ENCODE results near the gene RTBDN. TPM values are rescaled to one million over a fixed set of nuclear protein-coding genes. Genes with fewer than 3 reads are reported as not detected.

The RTBDN gene
- total RNA-seq, 1 donor from 2014 or later: 1.6 TPM

- no peak for FAIRE-seq
These were observed 50.5 kb downstream of the RTBDN start for GRCh38 chr19:12783849-12784393.

GRCh38 chr19:12783291-12783848 lies 51.0 kb downstream of the RTBDN start:
- no peak for FAIRE-seq
- no peak for DNase-seq (ENCODE audit: low spot score in 2 of 2)

More at GRCh38 chr19:12783849-12784393, 50.5 kb downstream of the RTBDN start:
- no peak for DNase-seq (ENCODE audit: low spot score in 2 of 2)

GRCh38 chr19:12782424-12783290 lies 51.7 kb downstream of the RTBDN start:
- DNase-seq (ENCODE audit: low spot score in 2 of 2) (peak; percentile 81 to 85), FAIRE-seq (no peak)

- DNase-seq (ENCODE audit: low spot score in 2 of 2) (no peak), FAIRE-seq (no peak)
These were observed 52.3 kb downstream of the RTBDN start for GRCh38 chr19:12782174-12782423.

GRCh38 chr19:12779162-12779993 lies 55.0 kb downstream of the RTBDN start:
- FAIRE-seq: no peak

GRCh38 chr19:12778905-12779161 lies 55.5 kb downstream of the RTBDN start:
- no peak for DNase-seq (ENCODE audit: low spot score in 2 of 2)
- no peak for FAIRE-seq

More at GRCh38 chr19:12779162-12779993, 55.0 kb downstream of the RTBDN start:
- DNase-seq (ENCODE audit: low spot score in 2 of 2): no peak

- FAIRE-seq: no peak
- no peak for DNase-seq (ENCODE audit: low spot score in 2 of 2)
These were observed 56.1 kb downstream of the RTBDN start for GRCh38 chr19:12778017-12778904.

GRCh38 chr19:12777217-12778016 lies 57.0 kb downstream of the RTBDN start:
- DNase-seq (ENCODE audit: low spot score in 2 of 2) (peak; percentile 73 to 81), FAIRE-seq (no peak)

Small RNA genes within 50 kb of the gene (small RNA-seq; reads per million reads assigned to genes)
- not detected for gene MIR5684
- 0.10 reads per million for gene MIR6794

Other genes starting within 250 kb of the RTBDN start
- gene ZNF490, start 223.8 kb downstream of the RTBDN start, total RNA-seq: 9.4 TPM
- 25.3 TPM for gene ZNF791, start 223.7 kb downstream of the RTBDN start, total RNA-seq
- gene MAN2B1, start 167.8 kb downstream of the RTBDN start, total RNA-seq: 10.6 TPM
- gene WDR83, start 167.8 kb downstream of the RTBDN start, total RNA-seq: 9.0 TPM
- gene DHPS, start 152.7 kb downstream of the RTBDN start, total RNA-seq: 92.9 TPM
- gene GNG14, start 146.6 kb downstream of the RTBDN start, total RNA-seq: not detected
- gene FBXW9, start 137.9 kb downstream of the RTBDN start, total RNA-seq: 6.5 TPM
- gene TNPO2, start 110.6 kb downstream of the RTBDN start, total RNA-seq: 68.5 TPM
- gene TRIR, start 99.9 kb downstream of the RTBDN start, total RNA-seq: 216 TPM
- gene GET3, start 97.1 kb downstream of the RTBDN start, total RNA-seq: 85.2 TPM
- not detected for gene BEST2, start 82.8 kb downstream of the RTBDN start, total RNA-seq
- 14.3 TPM for gene HOOK2, start 59.0 kb downstream of the RTBDN start, total RNA-seq
- gene JUNB, start 43.1 kb downstream of the RTBDN start, total RNA-seq: 16.3 TPM
- gene PRDX2, start 32.8 kb downstream of the RTBDN start, total RNA-seq: 208 TPM
- gene THSD8, start 32.5 kb downstream of the RTBDN start, total RNA-seq: 0.82 TPM
- gene RNASEH2A, start 28.0 kb downstream of the RTBDN start, total RNA-seq: 15.9 TPM
- gene MAST1, start 3.9 kb upstream of the RTBDN start, total RNA-seq: 47.3 TPM
- gene DNASE2, start 46.9 kb upstream of the RTBDN start, total RNA-seq: 3.3 TPM
- 0.41 TPM for gene KLF1, start 52.6 kb upstream of the RTBDN start, total RNA-seq
- 17.9 TPM for gene GCDH, start 56.6 kb upstream of the RTBDN start, total RNA-seq
- gene SYCE2, start 84.7 kb upstream of the RTBDN start, total RNA-seq: 0.82 TPM
- gene FARSA, start 99.1 kb upstream of the RTBDN start, total RNA-seq: 56.3 TPM
- gene CALR, start 104.0 kb upstream of the RTBDN start, total RNA-seq: 298 TPM
- gene RAD23A, start 111.3 kb upstream of the RTBDN start, total RNA-seq: 18.3 TPM
- gene GADD45GIP1, start 122.6 kb upstream of the RTBDN start, total RNA-seq: 21.6 TPM
- under 0.01 TPM for gene DAND5, start 135.0 kb upstream of the RTBDN start, total RNA-seq
- gene NFIX, start 160.9 kb upstream of the RTBDN start, total RNA-seq: 41.6 TPM